HG03108 (cell line): Measurements from ENCODE around the gene SYK.
"Not testable (repeated sequence)": the region's sequence is repeated elsewhere in the genome, so short reads cannot be mapped to it uniquely, and the experiment has no call there.

Source experiments
- ATAC-seq: cut with Tn5 transposase; IDR thresholded peaks from one replicate; pipeline ENCODE4 v1.9.1; 2021; ENCODE audit warnings: moderate library complexity; ENCODE audit not compliant: unreplicated experiment

The SYK gene

DNA sequence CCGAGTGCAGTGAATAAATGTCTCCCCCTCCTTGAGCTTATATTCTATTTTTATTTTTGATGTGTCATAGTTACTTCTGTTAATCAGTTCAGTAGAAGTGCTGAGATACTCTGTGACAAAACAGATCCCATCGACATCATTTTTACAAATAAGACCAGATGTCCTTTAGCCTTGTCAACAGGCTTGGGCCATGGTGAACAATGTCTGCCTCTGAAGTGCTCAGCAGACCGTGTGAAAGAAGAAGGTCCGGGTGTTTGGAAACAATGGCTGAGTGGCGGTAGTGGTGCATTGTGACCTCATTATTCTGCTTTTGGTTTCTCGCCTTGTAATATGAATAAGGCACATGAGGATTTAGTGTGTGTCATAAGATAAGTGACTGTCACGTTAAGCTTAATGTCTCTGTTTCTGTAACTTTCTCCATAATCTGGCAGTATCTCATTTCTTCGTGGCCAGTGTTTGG is 71.2 kb downstream of the SYK start:
- ATAC-seq: no peak

- no peak for ATAC-seq
Measured at GRCh38 chr9:90873422-90873821, 71.8 kb downstream of the SYK start.

DNA sequence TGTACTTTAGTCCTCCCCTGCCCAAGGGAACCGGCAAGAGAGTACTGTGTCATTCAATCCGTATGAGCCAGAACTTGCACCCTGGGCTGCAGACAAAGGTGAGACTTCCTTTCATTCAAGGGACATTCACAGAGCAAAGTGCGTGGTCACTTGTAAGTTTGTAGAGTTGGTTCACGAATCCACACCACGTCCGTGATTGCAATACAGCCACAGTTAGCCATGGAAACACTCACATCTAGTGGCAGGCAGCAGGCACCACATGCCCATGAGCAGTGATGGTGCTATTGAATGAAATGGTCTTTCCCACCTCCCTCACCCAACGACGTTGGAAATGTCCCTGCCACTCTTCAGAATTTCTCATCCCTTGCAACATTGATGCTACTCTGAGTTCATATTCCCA is 72.6 kb downstream of the SYK start:
- no peak for ATAC-seq

DNA sequence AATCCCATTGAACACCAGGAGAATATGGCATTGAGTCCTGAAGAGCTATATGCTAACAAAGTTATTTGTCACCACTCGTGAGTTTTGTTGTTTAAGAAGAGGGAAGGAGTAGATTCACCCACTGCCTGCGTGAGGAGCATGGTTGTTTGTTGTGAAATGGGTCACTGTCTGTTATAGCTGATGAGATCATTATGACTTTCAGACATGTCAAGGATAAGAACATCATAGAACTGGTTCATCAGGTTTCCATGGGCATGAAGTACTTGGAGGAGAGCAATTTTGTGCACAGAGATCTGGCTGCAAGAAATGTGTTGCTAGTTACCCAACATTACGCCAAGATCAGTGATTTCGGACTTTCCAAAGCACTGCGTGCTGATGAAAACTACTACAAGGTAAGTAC is 76.9 kb downstream of the SYK start:
- no peak for ATAC-seq

GRCh38 chr9:90880066-90880465 is 78.4 kb downstream of the SYK start:
- no peak for ATAC-seq

DNA sequence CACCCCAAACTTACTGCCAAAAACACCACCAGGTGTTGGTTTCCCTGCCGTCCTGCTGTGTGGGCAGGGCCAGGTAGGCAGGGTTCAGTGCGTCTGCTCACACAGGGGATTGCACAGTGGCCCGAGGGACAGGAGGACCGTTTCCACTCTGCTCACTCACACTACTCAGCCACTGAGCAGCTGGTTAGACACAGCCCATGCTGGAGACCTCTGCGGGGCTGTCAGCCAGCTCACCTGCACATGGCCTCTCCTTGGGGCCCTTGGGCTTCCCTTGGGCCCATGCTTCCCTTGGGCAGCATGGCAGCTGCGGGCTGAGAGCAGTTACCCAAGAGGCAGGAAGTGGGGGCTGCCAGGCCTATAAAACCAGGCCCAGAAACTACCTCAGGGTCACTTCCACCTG is 79.0 kb downstream of the SYK start:
- no peak for ATAC-seq

DNA sequence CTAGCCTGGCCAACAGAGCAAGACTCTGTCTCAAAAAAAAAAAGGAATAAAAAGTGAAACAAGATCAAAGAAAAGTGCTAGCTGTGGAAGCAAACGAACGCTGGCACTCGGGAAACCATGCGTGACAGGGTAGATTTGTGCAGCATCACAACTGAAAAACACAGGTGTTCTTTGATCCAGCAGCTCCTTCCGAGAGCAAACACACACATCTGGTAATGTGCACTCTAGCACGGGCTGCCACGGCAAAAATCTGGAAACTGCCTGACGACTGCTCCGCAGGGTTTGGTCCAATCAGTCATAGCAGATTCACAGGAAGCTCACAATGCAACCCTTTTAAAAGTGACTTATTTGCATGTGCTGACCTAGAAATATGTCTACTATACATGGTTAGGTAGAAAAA is 80.0 kb downstream of the SYK start:
- peak; percentile 60 for ATAC-seq

DNA sequence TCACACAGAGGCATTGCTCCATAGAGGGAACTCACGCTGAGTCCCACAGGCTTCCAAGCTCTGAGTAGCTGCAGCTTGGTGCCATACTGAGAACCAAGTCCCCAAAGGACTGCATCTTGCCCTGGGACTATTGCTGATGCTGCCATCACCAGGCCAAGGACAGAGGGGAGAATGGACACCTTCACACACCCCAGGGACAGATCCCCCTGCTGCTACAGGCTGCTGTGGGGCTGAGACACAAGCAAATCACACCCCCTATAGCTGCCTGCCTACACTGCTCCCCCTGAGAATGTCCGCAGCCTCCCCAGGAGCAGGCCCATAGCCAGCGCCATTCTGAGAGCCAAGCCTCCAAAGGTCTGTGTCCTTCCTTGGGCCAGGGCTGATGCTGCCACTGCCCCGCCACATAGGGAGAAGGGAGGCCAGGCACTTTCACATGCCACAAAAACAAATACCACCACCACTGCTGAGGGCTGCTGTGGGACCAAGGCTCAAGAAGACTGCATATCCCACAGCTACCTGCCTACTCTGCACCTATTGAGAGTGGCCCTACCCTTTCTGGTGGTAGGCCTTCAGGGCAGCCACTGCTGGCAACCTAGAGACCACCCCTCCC is 81.5 kb downstream of the SYK start:
- ATAC-seq: no peak

DNA sequence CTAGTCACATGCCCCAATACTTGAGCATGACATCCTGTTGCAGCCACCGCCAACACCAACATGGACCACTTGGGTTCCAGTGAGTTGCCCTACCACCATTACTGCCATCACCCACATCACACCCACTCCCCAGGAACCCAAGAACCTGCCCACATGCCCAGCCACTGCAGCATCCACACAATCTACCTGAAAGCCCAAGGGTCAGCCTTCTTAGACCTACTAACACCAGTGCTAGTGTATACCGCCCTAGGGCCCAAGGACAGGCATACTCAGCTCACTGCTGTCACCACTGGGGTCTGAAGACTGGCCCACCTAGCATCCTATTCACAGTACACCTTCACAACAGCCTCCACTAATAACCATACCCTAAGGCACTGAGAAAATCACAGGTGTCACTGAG is 82.0 kb downstream of the SYK start:
- ATAC-seq: no peak

GRCh38 chr9:90884178-90884577 is 82.6 kb downstream of the SYK start:
- no peak for ATAC-seq

DNA sequence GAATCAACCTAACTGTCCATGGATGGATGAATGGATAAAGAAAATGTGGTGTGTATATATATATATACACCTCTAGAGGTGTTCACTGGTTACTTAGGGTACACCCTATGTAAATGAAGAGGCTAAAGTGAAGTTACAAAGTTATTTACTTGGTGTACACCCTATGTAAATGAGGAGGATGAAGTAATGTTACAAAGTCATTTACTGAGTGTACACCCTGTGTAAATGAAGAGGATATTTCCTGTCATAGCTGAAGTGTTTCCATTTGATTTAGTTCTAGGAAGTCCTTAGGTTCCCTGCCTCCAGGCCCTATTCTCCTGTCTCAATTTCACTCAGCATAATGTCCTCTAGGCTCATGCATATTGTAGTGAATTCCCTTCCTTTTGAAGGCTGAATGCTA is 85.2 kb downstream of the SYK start:
- ATAC-seq: not testable (repeated sequence)

GRCh38 chr9:90888941-90889340 is 87.3 kb downstream of the SYK start:
- no peak for ATAC-seq

DNA sequence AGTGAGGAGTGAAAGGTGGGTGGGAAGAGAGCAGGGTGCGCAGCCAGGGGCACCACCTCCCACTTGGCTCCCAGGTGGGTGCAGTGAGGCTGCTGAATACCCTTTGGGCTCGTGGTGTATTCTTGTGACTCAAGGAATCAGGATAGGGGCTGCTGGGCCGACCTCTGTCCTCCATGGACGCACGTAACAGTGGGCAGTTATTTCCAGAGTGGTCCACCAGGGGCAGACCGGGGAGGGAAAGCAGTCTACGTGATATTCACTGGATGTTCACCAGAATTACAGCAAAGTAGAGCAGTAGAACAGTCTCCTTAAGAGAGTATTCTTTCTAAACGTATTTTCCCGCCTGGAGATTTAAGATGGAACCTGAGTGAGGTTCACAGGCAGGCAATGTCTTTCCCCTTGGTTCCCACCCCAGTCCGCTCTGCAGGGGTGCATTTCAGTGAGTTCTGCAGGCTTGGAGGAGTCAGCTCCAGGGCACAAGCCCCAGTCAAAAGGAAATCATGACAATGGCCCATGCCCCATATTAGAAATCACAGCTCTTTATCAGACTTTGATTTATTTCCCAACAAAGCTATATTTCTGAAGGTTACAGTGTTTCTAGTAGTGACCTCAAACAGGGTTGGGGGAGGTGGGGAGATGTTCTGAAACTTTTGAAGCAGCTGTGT is 88.7 kb downstream of the SYK start:
- no peak for ATAC-seq

GRCh38 chr9:90891308-90892040 is 89.9 kb downstream of the SYK start:
- no peak for ATAC-seq

- no peak for ATAC-seq
Measured at GRCh38 chr9:90892918-90893317, 91.3 kb downstream of the SYK start.

DNA sequence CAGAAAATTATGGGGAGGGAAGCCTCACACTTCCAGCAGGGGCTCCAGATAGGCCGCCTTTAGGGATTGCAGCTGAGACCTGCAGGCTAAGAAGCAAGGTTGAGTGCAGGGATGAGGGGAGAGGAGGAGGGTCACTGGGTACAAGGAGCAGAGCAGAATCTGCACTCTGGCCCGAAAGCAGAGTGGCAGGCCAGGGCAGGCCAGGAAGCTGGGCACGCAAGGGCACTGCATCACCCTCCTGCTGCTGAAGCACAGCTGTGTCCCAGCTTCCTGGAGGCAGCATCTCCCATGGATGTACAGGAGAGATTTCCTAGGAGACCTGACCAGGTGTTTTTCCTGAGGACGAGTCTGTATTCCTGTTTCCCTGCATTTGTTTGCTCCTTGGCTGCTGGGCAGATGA is 92.1 kb downstream of the SYK start:
- ATAC-seq: no peak

DNA sequence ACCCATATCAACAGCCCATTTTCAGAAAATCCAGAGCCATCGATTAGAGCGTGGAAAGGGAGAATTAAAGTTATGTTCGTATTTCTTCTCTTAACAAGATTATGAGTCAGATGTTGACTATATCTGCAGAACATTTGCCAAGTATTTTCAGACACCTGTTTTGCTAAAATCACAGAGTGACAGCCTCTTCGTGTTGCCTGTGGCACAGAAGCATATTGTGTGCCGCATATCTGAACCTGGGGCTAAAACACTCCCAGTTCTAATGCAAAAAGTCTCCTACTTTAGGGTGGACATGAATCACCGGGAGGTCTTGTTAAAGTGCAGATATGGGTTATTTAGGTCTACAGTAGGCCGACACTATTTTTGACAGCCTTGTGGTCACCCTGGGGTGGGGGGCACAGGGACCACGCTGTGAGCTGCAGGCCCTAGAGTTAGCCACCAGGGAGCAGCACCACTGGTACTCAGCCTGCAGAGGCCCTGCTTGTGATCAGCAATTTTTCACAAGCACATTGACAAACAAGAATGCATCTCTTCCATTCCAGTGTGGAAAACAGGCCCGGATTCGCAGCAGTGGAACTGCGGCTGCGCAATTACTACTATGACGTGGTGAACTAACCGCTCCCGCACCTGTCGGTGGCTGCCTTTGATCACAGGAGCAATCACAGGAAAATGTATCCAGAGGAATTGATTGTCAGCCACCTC is 93.5 kb downstream of the SYK start:
- no peak for ATAC-seq

GRCh38 chr9:90895786-90896185 is 94.2 kb downstream of the SYK start:
- ATAC-seq: no peak

DNA sequence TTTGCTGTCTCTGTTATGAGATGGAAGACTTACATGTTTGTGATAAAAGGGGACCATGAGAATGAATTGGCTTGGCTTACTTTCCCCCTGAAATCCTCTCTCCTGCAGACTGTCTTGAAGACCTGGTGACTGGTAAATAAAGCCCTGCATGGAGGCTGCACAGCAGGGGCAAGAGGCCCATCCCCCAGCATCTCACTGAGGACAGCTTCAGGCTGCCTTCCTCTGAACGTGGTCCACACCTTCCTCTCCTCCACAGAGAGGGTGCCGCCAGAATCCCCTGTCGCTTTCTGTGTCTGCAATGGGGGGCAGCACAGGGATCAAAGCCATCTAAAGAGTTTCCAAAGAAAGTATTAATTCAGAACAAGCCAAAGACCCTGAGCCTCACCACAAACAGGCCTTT is 94.6 kb downstream of the SYK start:
- no peak for ATAC-seq

DNA sequence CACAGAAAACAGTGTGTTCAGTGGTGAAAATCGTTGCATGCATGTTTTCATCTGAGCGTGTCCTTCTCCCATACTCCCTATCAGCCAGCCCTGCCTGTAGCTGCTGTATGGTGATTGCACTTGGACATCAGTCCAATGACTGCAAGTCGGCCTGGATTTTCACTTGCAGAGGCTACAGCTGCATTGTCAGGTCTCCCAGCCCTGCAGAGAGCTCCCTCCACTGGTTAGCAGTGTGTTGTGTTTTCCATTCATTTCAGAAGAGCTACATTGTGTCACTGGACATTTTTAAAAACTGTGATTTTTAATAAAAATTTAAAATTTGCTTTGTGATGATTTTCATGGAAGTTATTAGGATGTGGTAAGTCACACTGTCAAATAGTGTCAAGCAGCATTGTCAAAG is 96.6 kb downstream of the SYK start:
- ATAC-seq: no peak

GRCh38 chr9:90899287-90899686 is 97.7 kb downstream of the SYK start:
- no peak for ATAC-seq

GRCh38 chr9:90900130-90900529 is 98.5 kb downstream of the SYK start:
- no peak for ATAC-seq
